SK-N-SH (cell line): ENCODE measurements around the gene PICALM.

ENCODE experiments used
- EP300 ChIP-seq, 2 experiments: IDR thresholded peaks; 2 replicates each; pipeline versions ENCODE4 v1.4.0 to v1.6.1; 2012; ENCODE audit warnings: borderline replicate concordance in 1 of 2, low read depth in 1 of 2, low read length in 1 of 2
- MXI1 ChIP-seq: IDR thresholded peaks from 2 replicates; pipeline ENCODE4 v1.6.1; 2012; ENCODE audit warnings: mild to moderate bottlenecking, low read depth, low read length, improper control_type of control experiment
- POLR2AphosphoS5 ChIP-seq: IDR thresholded peaks from 2 replicates; pipeline ENCODE4 v1.6.1; 2012; ENCODE audit warnings: low read depth, low read length
- RFX5 ChIP-seq: IDR thresholded peaks from 2 replicates; pipeline ENCODE4 v1.6.1; 2012; ENCODE audit warnings: mild to moderate bottlenecking, improper control_type of control experiment, low read length
- TCF12 ChIP-seq: IDR thresholded peaks from 2 replicates; pipeline ENCODE4 v1.4.0; 2012
- YY1 ChIP-seq: IDR thresholded peaks from 2 replicates; pipeline ENCODE4 v1.4.0; 2012; ENCODE audit warnings: low read depth, mild to moderate bottlenecking

DNA sequence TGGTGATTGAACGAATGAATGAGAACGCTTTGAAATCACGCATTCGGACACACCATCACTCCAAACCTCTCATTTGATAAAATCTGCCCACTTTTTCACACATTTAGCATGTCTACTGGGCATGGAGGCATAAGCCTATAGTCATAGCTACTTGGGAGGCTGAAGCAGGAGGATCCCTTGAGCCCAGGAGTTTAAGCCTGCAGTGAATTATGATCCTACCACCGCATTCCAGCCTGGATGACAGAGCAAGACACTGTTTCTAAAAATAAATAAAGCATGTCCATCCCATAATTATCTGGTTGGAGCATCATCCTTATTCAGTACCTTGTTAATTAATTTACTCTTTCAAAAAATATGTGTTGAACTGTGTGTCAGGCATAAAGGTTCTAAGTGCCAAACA lies 3.3 kb upstream of the PICALM start:
- TF ChIP-seq TCF12, result no peak
- TF ChIP-seq YY1, result no peak
- TF ChIP-seq POLR2AphosphoS5, result no peak
- TF ChIP-seq MXI1, result no peak
- no peak for TF ChIP-seq EP300 (IDR thresholded peaks at IDR 0.05; ENCODE audit: borderline replicate concordance in 1 of 2, low read depth in 1 of 2, low read length in 1 of 2)
- TF ChIP-seq RFX5, result no peak
